NB4 (cell line): Measurements from ENCODE around the gene MGLL.

Experiments
- DNase-seq: peaks from one replicate; pipeline ENCODE4 v3.0.0; 2010; ENCODE audit warnings: low read depth
- H3K4me3 ChIP-seq: one replicate; pipeline ENCODE4 v1.5.1; 2011; ENCODE audit warnings: mild to moderate bottlenecking, low read depth, low read length, moderate library complexity
- CTCF ChIP-seq: IDR thresholded peaks from one replicate; pipeline ENCODE4 v1.5.1; 2012; ENCODE audit warnings: low read depth, low read length
- MAX ChIP-seq: IDR thresholded peaks from 2 replicates; pipeline ENCODE4 v1.6.1; 2011; ENCODE audit warnings: low read depth, low read length
- MYC ChIP-seq: IDR thresholded peaks from 2 replicates; pipeline ENCODE4 v1.6.1; 2011; ENCODE audit warnings: low read depth, low read length
- POLR2A ChIP-seq: IDR thresholded peaks from 2 replicates; pipeline ENCODE4 v1.6.1; 2011; ENCODE audit warnings: mild to moderate bottlenecking; ENCODE audit not compliant: insufficient read length; ENCODE audit errors: extremely low read depth

MGLL gene

GRCh38 chr3:127824151-127824825 is 2.0 kb upstream of the MGLL start:
- TF ChIP-seq MYC (no peak), POLR2A (no peak), CTCF (no peak), MAX (no peak)
- H3K4me3 ChIP-seq: no peak overlapping the region
- DNase-seq: no peak

- H3K4me3 ChIP-seq: no peak overlapping the region
- no peak for DNase-seq
- TF ChIP-seq POLR2A (no peak), CTCF (no peak), MYC (no peak), MAX (no peak)
Observed at GRCh38 chr3:127823426-127823857, 1.1 kb upstream of the MGLL start.

GRCh38 chr3:127822682-127823425 is 539 bp upstream of the MGLL start:
- DNase-seq: no peak
- H3K4me3 ChIP-seq: peak overlapping the region; percentile 36
- TF ChIP-seq MYC (no peak), POLR2A (no peak), CTCF (no peak), MAX (no peak)

- no peak overlapping the region for H3K4me3 ChIP-seq
- no peak for TF ChIP-seq POLR2A
- TF ChIP-seq MAX: no peak
- TF ChIP-seq CTCF: no peak
- TF ChIP-seq MYC: no peak
- peak; percentile 29 for DNase-seq
Observed at GRCh38 chr3:127821394-127821793, 921 bp downstream of the MGLL start.

- H3K4me3 ChIP-seq: no peak overlapping the region
- no peak for DNase-seq
- no peak for TF ChIP-seq POLR2A
Observed at GRCh38 chr3:127820826-127821313, 1.4 kb downstream of the MGLL start.

- H3K4me3 ChIP-seq: no peak overlapping the region
- TF ChIP-seq MYC (no peak), CTCF (no peak), MAX (no peak), POLR2A (no peak)
- DNase-seq: peak; percentile 74
Observed at GRCh38 chr3:127820221-127820825, 2.0 kb downstream of the MGLL start.
